GM18519 (cell line): Measurements from ENCODE around the gene HRC.

Source experiments
- ATAC-seq: cut with Tn5 transposase; IDR thresholded peaks from one replicate; pipeline ENCODE4 v1.9.1; 2021; ENCODE audit warnings: mild to moderate bottlenecking, moderate library complexity; ENCODE audit not compliant: unreplicated experiment, low FRiP score

The HRC gene

GRCh38 chr19:49117677-49118564 lies 37.3 kb downstream of the HRC start:
- ATAC-seq: no peak

GRCh38 chr19:49116544-49116943 lies 38.7 kb downstream of the HRC start:
- no peak for ATAC-seq

GRCh38 chr19:49114630-49115363 lies 40.4 kb downstream of the HRC start:
- ATAC-seq: no peak

DNA sequence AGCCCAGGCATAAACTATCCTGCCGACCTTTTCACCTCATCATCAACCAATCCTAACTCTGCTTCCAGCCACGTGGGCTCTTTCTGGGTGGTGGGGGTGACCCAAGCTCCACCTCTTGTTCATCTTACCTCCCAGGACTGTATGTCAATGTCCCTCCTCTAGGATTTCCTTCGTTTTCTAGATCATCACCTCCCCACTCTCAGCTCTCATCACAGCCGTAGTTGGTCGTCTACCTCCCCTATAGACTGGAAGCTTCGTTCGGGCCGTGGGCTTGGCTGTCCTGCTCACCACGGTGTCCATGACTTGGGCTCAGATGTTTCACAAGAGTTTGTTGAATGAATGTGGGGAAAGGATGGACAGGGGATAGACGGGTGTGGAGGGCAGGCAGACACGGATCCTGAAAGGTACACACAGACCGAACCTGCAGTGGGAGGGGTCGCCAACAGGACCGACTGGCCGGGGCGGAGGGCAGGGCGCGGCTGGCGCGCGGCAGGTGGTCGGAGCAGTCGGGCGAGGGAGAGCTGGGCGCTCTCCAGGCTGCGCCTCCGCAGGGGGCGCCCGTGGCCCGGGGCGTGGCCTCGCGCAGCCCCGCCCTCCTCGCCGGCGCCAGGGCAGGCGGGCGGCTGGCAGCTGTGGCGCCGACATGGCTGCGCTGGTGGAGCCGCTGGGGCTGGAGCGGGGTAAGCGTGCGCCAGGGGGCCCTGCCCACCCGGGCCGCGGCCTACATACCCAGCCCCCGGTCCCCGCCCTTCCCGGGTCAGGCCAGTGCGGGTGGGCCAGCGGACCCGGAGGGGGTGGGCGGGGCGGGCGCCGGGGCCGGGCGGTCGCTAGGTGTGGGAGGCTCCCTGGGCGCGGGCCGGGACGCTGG lies 41.2 kb downstream of the HRC start, which contains the start of gene LIN7B:
LIN7B (plus strand) TSS at position 609 of the 868 bp plus-strand sequence; CDS start at position 644, 35 bp downstream.
- ATAC-seq: peak; percentile 43

DNA sequence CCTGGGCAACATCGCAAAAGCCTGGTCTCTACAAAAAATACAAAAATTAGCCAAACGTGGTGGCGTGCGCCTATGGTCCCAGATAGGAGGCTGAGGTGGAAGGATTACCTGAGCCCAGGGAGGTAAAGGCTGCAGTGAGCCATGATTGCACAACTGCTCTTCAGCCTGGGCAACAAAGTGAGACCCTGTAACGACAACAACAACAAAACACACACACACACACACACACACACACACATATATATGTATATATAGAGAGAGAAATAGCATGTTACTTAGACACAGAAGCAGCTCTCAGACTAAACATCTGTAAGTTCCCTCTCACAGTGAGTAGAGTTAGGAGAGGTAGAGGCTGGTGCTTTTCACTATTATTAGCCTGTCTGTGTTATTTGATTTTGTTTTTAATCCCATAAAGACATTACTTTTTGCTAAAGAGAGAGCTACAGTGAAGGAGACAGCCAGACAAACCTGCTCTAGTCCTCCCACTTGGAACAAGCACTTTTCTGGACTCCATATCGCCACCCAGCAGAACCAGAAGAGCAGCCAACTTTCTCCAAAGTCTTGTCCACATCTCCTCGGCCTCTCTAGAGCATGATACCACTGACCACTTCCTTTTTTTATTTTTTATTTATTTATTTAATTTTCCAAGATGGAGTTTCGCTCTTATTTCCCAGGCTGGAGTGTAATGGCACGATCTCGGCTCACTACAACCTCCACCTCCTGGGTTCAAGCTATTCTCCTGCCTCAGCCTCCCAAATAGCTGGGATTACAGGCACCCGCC lies 43.8 kb downstream of the HRC start:
- ATAC-seq: no peak

DNA sequence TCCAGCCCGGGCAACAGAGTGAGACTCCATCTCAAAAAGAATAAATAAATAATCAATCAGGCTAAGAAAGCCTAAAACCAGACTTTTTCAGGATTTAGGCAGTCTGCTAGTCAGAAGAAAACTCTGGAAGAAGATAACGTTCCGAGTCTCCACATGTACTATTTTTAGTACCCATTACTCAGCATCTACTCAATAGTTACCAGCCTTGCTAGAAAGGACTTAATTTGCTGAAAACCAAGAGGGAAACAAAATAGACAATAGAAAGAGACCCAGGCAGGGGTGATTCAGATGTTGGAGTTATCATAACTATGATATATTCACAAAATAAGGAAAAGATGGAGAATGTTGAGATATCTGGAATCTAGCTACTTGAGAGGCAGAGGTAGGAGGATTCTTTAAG lies 44.6 kb downstream of the HRC start:
- no peak for ATAC-seq

DNA sequence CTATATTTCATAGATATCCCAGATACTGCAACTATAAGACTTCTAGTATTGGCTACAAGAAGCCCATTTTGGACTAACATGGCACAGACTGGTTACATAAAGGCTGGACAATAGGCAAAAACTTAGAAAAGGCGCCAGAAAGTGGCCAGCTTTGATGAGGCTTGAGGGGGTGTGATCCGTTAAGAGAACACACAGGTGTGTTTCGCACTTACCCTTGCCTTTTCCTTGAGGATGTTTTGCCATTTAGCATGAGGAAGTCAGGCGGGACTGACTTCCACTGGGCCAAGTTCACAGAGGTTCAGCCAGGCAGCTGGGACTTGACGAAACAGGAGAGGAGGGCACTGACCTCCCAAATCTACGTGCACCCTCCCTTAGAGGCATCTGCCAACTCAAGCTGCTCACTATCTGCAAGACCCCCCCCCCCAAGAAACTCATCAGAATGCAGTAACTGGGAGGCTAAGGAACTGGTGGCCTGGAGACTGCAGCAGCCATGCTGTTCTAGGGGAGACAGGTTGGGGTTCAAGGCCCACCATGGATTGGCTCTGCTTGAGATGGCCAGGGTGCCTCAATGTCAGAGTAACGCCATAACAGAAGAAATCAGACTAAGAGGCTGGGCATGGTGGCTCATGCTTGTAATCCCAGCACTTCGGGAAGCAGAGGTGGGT lies 45.5 kb downstream of the HRC start:
- no peak for ATAC-seq

- ATAC-seq: no peak
Observed at GRCh38 chr19:49109051-49109450, 46.1 kb downstream of the HRC start.

DNA sequence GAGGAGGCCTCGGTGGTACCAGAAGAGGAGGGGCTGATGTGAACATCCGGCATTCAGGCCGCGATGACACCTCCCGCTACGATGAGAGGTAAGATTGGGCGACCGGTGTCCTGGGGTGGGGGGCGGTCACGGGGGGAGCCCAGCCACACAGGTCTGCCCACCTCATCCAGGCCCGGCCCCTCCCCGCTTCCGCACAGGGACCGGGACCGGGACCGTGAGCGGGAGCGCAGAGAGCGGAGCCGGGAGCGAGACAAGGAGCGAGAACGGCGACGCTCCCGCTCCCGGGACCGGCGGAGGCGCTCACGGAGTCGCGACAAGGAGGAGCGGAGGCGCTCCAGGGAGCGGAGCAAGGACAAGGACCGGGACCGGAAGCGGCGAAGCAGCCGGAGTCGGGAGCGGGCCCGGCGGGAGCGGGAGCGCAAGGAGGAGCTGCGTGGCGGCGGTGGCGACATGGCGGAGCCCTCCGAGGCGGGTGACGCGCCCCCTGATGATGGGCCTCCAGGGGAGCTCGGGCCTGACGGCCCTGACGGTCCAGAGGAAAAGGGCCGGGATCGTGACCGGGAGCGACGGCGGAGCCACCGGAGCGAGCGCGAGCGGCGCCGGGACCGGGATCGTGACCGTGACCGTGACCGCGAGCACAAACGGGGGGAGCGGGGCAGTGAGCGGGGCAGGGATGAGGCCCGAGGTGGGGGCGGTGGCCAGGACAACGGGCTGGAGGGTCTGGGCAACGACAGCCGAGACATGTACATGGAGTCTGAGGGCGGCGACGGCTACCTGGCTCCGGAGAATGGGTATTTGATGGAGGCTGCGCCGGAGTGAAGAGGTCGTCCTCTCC lies 47.4 kb downstream of the HRC start:
- no peak for ATAC-seq

DNA sequence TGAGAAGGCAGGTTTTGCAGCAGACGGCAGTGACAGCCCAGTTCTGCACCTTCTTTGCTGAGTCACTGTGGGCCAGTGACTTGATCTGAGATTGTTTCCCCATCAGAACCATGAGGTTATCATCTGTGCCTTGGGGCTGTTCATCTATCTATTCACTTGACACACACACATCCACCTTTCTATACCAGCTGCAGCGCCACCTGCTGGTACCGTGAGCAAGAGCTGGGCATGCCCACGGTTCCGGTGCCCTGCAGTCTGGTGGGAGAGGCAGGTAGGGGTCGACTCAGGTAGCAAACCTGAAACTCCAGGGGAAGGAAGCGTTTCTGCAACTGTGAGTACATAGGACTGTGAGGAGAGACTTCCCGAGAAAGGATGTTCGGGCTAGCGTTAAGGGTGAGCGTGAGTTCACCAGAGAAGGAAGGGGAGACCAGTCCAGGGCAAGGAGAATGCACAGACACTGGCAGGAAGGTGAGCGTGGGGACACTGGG lies 48.5 kb downstream of the HRC start:
- ATAC-seq: no peak

- no peak for ATAC-seq
Observed at GRCh38 chr19:49104229-49104864, 50.8 kb downstream of the HRC start.

DNA sequence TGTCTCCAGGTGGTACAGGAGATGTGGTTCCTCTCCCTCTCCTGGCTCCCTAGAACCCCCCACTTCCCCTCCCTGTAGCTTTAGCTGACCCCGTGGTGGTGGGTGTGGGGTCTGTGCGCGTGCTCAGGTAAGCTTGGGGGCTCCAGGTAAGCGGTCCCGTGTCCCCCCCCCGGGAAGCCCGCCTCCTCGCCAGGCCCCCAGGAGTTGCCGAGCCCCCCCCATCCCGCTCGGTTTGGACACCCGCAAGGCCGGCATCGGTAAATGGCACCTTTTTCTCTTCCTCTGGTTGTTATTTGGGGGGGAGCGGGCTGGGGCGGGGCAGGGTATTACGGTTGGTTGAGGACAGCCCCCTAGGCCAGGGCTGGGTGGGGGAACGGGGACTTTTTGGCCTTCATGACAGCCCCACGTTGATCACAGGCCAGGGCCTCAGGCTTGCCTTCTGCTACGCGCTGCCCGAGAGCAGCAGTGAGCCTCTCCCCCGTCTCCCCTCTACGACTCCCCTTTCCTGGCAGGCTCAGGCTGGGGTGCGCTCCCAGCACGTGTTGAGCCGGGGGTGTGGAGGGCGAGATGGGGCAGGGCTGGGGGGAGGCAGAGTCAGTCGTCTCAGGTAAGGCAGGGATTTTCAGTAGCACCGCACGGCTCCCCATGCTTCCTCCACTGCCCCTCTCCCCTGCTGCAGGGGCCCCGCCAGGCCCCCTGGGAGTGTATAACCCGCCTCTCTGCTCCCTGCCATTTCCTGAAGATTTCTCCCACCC lies 51.7 kb downstream of the HRC start:
- no peak for ATAC-seq

DNA sequence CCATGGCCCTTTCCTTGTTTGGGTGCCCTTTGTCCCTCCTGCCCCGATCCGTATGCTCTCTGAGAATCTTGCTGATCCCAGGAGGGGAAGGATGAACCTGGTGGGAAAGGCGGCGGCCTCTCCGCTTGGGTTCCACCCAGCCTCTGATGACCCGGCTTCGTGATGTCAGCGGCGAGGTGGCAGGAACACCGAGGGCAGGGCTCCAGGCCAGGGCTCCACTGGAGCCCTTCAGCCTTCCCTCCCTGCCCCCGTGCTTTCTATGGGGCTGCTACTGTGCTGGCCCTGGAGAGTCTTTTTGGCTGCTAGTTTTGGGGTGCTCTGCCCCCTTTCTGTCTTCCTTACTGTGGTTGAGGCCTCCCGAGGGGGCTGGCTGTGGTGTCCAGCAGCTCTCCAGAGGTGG lies 52.9 kb downstream of the HRC start:
- no peak for ATAC-seq
